ENCODE measurements around the gene IGSF11.

IGSF11 gene

DNA sequence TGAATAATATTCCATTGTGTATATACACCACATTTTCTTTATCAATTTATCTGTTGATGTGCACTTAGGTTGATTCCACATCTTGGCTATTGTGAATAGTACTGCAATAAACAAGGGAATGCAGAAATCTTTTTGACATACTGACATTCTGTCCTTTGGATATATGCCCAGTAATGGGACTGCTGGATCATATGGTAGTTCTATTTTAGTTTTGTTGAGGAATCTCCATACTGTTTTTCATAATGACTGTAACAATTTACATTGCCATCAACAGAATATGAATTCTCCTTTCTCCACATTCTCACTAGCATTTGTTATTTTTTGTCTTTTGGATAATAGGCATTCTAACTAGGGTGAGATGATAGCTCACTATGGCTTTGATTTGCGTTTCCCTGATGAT is 174.7 kb downstream of the IGSF11 start:
- no peak for DNase-seq

GRCh38 chr3:118851466-118852193 is 183.0 kb downstream of the IGSF11 start:
- DNase-seq: peak; percentile 59

- no peak for DNase-seq
These were observed 184.0 kb downstream of the IGSF11 start for GRCh38 chr3:118850687-118851086.

Data from CD4-positive, alpha-beta T cell treated with Interleukin-21 for 1 hour (primary cell).